HG02943 (cell line): ENCODE data around the gene SLC12A4.

Experiments used
- ATAC-seq: cut with Tn5 transposase; IDR thresholded peaks from one replicate; pipeline ENCODE4 v1.9.1; 2021; ENCODE audit warnings: mild to moderate bottlenecking, low read depth, moderate library complexity; ENCODE audit not compliant: unreplicated experiment

The SLC12A4 gene

DNA sequence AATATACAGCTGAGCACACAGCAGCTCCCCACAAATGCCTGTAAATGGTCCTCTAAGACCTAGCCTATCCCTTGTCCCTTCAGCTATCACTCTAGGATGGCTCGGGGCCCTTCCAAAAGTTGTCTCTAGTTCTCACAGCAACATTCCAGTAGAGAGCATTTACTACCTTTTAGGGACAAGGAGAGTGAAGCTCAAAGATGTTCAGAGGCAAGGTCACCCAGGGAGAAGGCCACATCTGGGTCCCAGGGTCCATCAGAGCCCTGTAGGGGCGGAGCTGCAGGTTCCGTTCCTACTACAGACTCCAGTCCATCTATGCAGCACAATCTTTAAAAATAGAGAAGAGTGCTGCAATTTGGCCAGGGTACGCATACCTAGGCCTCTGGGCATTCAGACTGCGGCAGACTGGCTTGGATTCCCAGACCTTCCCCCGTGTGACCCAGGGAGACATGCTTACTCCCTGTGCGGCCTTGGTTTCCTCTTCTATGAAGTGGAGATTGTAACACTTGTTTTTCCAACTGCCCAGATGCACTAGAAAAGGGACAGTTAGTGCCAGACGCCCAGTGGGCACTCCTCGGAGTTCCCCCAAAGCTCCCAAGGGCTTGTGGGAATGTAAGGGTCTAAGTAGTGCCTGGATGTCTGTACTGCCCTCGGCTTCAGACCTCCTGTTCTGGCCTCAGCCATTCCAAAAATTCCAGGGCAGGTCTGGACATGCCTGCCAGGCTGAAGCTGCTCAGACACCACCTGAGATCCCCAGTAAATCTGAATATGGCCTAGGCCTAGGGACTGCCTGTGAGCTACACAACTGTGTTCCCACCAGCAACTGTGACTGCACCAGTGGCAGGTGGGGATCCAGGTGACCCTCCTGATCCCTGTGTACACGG is 2.5 kb downstream of the SLC12A4 start:
- ATAC-seq, result no peak

DNA sequence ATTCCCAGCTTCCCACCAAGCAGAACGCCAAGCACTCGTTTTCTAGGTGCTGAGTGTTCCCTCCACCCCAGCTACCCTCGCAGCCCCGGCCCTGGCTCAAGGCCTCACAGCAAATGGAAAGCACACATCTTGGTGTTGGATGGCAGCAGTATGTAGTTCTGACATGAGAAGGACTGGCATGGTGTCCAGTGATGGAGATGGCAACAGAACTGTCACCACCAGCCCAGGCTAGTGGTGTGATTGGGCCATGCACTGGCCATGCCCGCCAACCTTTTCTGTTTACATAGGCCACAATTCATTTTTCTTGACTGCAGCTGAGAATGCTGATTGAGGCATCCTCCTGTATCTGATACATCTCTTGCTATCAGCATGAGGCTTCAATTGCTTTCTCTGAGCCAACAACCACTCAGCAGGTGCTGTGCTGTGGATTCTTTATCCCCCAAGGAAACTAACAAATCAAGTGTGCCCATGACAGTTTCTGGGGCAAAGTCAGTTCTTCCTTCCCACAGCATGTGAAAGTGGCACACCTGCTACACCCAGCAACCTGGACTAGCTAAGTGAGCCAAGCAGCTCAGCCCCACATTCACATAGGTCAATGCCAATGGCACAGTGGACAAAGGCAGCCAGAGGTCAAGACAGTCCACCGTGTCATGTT is 3.8 kb downstream of the SLC12A4 start:
- no peak for ATAC-seq

DNA sequence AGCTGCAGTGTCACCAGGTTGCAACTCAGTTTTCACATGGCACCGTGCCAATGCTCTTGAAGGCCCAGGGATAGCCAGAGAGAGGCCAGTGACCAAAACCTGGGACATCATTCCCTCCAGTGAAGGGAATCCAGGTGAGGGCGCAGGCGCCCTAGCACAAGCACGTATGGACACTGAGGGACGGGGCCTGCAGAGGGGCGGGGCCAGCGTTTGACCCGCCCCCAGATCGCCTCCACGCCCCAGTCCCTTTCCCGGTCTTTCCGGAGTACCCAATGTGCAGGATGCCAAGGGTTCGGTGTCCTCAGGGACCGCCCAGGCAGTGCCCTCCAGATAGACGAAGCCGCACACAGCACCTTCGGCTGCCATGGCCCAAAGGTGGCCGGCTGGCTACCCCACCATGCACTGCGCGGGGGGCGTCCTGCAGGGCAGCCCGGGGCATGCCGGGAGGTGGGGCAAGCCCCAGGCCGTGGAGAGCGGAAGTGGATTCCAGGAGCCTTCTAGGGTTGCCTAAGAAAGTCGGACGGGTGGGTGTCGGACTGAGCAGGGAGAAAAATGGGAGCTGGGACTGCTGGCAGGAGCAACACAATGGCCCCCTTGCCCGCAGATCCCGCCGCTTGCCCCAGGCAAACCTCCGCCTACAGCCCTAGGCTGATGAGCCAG is 4.6 kb downstream of the SLC12A4 start:
- no peak for ATAC-seq

DNA sequence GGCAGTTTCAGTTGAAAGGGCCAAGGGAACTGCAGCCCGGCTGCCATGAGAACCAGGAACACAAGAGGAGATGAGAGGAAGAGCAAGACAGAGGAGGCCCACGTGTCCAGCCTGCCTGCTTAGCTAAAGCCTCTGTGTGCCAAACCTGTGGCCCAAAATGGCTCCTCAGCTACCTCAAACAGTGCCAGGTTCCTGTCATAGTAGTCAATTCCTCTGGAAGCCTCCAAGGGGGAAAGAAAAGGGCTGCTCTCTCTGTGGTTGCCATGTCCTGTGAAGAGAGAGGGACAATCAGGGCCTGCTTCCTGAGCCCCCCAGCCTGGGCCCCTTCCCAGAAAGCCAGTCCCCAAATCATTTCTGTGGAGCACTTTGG is 5.2 kb downstream of the SLC12A4 start:
- no peak for ATAC-seq

DNA sequence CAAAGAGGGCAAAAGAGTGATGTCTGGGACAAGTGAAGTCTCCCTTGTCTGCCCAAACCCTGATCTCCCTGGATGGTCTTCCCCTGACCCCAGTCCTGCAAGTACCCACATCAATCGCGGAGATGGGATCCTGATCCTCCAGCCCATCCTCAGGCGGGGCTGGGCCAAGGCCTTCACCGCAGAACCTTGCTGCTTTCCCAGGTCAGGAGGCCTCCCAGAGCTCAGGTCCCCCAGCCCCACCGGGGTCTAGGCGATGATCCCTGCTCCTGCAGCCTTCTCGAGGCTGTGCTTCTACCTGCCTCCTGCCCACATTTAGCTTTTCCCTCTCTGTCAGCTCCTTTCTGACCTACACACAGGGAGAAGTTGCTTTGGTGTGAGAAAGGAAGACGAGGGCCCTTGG is 6.3 kb downstream of the SLC12A4 start:
- ATAC-seq, result no peak

DNA sequence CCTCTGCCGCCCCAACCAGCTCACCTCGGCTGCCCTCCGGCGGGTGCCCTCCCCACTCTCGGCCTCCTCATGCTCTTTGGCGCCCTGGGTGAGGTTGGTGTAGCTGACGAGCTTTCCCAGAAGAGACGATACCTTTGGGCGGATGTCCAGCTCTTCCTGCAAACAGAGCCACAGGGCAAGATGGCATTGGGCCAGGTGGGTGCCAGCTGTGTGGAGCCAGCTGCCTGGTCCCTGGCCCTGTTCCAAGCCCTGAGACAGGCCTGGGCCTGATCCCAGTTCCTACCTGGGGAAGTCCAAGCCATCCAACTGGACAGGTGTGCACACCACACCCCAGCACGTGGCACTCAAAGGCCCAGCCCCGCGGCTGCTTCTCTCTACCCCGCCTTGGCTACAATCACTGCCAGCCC is 6.9 kb downstream of the SLC12A4 start:
- ATAC-seq, result no peak

DNA sequence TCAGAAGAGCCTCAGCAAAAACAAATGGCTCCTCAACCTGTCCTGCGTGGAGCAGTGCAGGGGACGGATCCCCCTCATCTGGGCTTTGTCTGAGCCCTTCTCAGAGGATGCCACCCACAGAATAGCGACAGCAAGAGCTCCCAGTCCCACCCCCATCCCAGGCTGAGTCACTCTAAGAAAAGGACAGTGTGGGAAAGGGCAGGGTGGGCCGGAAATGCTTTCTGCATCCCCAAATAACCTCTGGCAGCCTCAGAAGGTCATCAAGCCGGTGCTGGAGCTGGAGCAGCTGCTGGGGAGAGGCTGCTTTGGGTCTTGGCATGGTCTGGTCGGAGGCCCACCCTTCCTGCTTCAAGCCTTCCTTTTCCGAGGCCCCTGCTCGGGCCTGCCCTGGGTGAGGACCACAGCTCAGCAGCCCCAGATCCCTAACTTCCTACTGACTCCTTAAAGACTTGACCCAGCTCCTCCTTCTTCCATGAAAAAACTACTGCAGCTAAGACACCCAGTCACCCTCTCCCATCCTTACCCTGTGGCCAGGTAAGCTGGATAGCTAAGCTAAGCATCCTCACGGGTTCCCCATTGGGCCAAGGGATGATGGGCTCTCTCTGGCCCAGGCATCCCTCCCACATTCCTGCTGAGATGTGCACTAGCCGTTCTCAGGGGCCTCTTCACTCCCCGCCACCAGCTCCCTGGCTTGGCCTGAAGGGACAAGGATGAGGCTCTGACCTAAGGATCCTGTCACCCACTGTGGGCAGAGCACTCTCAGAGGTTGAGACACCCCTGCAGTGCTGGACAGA is 8.7 kb downstream of the SLC12A4 start:
- ATAC-seq, result no peak

DNA sequence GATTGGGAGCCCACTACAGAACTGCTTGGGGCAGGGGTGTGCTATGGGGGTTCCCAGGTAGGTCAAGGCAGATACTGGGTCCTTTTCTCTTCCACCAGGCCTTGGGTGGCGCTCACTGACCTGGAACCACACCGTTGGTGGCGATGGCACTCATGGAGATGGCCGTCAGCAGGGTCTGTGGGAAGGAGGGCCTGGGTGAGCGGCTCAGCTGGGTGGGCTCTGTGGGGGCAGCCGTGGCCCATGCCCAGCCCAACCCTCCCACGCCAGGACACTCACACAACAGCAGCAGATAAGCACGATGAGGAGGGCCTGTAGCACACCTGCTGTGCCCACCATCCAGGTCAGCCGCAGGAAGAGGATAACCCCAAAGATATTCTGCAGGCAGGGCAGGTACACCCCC is 10.8 kb downstream of the SLC12A4 start:
- ATAC-seq, result no peak

DNA sequence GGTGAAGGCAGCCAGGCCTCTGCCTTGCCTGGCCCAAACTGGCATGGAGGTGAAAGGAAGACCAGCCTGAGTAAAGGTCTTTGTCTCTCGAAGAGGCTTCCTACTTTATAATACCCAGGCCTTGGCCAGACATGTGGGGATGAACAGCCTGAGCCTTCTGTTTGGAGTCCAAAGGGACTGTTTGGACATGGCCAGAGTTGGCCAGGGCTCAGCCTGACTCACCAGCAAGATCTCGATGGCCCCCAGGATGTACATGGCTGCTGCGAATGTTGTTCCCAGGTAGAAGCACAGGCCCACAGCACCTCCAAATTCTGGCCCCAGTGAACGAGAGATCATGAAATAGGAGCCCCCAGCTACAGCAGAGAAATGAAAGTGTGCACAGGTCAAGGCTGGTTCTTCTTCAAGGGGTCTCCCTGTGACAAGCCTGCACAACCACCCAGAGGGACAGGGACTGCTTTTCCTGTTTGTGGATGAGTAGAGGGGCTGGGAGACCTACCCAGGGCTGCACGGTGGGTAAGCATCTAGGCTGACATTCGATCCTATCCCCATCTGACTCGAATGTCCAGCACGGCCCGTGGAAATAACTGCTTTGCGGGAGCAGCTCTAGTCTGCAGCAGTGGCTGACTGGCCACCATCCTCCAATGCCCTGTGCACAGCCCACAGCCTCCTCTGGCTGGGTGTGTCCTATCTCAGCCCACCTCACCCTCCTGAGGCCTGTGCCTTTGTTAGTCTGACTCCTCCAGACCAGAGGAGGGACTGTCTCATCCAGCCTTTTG is 13.8 kb downstream of the SLC12A4 start:
- ATAC-seq, result no peak

DNA sequence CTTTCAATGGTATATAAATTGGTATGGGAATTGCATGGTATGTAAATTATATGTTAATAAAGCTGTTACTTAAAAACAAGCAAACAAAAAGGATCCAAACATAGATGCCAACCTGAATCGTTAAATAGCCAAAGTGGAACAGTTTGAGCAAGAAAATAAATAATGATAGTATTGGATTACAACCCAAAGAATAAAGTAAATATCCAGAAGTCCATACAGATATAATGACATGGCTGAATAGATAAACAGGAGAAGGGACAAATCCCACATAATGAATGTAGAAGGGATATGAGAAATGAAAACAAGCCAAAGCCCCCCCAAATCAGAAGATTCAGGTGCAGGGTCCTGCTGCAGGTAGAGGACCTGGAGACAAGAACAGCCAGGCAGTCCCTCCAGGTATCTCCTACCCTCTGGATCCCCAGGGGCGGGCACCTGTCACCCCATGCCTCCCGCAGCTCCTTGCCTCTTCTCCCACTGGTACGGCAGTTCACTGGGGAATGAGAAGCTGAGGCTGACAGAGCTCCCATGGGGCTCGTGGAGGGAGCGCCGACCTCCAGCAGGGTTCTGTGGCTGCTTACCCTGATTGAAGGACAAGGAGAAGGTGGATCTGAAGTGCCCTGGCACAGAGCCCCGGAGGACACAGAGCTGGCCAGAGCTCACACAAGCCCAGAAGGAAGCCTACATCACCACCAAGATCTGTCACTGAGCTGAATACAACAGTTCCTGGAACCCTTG is 14.6 kb downstream of the SLC12A4 start:
- ATAC-seq, result no peak

DNA sequence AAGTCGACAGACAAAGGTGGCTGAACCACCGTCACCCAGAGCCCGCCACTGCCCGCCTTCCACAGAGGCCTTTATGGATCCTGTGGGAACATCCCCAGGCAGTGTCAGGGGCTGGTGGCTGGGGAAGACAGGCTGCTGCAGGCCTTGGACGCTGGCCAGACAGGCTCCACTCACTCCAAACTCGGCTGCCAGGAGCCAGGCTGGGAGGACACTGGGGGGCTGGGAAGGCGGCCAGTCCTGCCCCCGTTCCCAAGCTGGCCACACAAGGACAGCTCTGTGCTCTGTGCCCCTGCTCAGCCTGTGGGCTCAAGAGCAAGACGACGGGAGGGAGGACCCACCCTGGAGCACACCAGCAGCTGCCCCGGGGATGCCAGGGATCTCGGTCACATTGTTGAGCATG is 17.0 kb downstream of the SLC12A4 start:
- no peak for ATAC-seq

DNA sequence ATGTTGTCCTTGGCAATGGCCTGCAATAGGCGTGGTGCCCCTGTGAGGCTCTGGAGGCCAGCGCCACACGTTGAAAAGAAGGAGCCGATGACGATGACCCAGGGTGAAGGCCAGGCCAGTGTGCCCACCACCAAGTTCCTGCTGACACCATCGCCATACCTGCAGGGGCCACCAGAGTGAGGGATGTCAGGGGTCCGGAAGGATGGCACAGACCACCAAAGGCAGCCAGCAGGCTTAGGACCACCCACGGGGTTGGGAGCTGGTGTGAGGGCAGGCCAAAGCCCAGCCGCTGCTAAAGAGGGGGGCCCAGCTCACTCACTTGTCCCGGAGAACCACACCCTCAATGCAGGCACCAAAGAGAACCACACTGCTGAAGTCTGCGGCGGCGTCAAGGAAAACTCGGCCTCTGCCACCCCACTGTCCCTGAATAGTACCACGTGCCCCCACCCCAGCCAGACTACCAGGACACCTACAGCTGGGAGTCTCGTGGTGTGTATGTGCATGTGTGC is 18.0 kb downstream of the SLC12A4 start:
- no peak for ATAC-seq

DNA sequence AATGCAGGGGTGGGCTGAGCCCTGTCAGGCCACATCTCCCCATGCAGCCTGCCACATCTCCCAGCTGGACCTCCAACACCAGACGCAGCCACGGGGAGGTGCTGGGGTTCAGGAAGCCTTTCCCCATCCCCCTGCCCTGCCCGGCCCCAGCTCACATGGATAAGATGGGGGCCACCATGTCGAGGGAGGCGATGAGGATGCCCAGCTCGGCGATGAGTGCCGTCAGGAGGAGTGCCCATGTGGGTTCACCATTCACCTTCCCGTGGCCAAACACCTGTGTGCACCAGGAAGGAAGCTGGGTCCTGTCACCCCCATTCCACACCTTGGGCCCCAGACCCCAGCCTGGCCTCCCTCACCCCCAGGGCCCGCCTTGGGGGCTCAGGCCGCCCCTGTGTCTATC is 18.8 kb downstream of the SLC12A4 start:
- no peak for ATAC-seq

DNA sequence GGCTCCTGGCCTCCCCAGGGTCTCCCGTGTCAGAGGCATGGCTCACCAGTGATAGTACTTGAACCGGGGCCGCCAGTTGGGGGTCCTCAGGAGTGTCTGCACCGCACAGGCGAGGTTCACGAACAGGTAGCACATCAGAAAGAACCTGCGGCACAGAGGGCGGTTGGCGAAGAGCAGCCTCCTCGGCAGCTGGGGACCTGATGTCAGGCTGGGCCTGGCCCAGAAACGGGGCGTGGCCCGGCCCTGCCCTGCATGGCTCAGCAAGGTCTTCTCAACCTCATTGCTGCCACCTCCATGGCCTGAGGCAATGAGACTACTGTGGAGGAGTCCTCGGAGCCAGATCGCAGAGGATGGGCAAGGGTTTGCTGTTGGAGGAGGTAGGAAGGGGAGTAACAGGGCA is 20.4 kb downstream of the SLC12A4 start:
- no peak for ATAC-seq

DNA sequence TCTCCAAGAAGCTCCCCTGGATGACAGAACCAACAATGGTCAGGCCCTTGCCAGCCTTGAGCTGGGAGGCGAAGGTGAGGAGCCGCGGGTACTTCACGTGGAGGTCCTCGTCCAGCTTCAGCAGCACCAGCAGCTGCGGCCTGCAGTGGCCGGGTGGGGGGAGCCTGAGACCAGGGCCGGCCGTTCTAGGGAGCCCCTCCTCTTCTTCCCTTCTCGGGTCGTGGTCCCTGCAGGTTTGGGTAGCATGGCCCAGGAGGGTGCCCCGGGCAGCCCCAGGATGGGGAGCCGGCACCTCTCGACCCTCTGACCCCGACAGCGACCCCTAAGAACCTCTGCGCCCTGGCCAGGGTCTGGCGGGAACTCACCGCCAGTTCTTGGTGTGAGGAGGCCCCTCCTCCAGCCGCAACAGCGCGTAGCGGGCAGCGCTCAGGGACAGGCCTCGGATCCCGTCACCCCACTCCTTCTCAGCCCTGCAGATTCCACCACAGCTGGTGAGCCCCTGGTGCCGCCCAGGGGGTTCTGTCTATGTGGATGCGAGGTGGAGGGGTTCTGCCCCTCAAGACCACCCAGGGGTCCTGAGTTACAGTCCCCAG is 21.4 kb downstream of the SLC12A4 start:
- ATAC-seq, result no peak

DNA sequence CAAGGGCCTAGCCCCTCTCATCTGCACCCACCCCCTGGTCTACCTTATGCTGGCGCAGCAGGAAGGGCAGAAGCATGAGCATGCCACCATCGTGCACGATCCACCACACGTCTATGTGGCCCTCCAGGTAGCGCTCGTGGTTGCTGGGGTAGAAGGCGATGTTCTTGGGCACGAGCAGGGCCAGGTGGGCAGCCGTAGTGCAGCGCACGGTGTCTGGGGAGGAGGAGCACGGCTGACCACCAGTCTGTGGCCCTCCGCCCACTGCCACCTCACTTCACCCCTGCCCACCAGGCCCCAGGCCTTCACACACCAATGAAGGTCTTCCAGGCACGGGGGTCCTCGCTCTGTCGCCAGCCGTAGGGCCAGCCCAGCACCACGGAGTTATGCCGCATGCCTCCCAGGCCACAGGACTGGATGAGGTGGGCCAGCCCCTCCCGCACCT is 22.3 kb downstream of the SLC12A4 start:
- ATAC-seq, result no peak

DNA sequence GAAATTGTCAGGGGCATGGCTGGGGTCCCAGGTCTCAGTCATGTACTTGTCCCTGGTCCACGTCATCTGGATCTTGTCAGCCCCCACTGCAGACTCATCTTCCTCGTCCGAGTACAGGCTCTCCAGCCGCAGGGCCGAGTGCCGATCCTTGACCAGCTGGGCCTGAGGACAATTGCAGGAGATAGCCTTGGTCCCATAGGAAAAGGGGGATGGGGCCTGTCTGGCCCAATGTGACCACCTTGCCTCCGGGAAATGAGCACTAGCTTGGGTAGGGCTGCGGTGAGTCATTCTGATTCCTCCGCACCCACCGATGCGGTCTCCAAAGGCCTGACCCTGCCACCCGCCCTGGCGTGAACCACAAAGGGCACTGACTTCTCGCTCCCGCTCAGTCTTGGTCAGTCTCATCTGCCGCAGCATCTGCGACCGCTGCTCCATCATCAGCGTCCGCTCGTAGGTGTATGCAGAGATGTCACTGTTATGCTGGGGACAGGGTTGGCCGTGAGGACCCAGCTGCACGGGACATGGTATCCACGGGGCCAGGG is 23.0 kb downstream of the SLC12A4 start:
- ATAC-seq, result no peak

DNA sequence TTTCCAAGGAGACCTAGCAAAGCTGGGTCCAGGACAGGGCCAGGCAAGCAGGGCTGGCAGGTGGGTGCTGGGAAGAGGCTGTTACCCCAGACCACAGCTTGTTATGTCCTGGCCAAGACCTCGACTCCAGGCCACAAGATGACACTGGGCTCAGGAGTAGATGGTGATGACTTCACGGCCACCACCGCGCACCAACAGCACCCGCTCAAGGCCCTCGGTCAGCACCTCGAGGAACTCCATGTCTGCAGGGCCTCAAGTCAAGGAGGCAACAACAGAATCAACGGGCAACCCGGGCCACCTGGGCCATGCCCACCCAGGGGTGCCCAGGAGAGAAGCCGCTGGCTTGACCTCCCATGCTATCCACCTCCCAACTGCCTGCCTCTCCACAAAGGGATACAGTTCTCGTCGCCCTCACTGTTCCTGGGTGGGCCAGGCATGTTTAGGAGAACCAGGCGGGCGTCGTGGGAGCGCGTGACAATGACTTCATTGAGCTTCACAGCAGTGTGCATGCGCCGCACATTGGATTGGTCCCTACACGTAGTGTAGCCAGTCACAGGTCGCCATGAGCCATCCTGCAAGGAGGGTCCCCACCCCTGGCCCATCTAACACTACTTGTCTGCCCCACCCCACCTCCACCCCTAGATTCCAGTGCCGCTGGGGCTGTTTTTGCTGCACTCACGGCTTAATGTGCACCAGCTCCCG is 23.6 kb downstream of the SLC12A4 start:
- no peak for ATAC-seq
